Neural progenitor cell (in vitro differentiated cells): ENCODE results near the gene WIPF2.

ENCODE experiments used
- EZH2 ChIP-seq: fragments of 200-600 bp; sonication (generic); IDR thresholded peaks from 2 replicates; pipeline ENCODE4 v1.6.1; 2017; ENCODE audit warnings: antibody characterized with exemption, mild to moderate bottlenecking, moderate library complexity
- EZH2phosphoT487 ChIP-seq: fragments of 200-600 bp; sonication (generic); IDR thresholded peaks from 2 replicates; pipeline ENCODE4 v1.6.1; 2017; ENCODE audit warnings: antibody characterized with exemption
- TF ChIP-seq, protein P1 (sequence below): fragments of 200-600 bp; sonication (generic); IDR thresholded peaks from 2 replicates; pipeline ENCODE4 v1.5.1; 2017; ENCODE audit warnings: antibody characterized with exemption, mild to moderate bottlenecking

DNA sequence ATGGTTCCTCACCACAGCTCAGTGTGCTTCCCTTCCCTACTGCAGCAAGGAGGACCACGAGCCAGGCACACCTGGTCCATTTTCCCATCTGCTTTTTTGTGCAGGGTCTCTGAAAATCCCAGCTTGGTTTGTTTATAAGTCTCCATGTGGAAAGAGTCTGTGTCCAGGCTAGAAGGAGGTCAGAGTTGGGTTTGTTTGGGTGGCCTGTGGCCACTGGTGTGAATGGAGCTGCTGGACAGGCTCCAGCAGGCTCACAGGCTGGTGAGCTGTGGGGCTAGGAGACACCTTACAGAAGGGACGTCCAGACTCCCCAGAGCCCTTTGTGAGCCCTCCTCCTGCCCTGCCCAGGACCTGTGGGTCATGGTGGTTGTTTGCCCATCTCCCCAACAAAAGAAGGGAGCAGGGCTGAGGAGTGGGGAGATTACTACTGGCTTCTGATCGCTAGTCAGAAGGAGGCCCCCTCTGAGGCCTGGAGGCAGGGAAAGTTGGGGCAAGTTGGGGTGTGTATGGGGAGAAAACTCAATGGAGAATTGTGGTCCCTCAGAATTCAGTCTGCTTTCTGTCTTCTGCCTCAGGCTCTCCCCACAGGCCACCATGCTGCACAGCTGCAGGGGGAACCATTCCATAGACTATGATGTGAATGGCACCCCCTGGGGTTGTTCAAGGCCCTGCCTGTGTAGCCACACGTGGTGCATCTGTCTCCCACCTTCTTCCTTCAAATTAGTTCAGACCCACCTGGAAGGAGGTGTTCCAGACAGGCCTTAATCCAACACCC, 94.0 kb downstream of the WIPF2 start:
- TF ChIP-seq EZH2 (no peak), EZH2phosphoT487 (no peak)
- TF ChIP-seq, protein P1, sequence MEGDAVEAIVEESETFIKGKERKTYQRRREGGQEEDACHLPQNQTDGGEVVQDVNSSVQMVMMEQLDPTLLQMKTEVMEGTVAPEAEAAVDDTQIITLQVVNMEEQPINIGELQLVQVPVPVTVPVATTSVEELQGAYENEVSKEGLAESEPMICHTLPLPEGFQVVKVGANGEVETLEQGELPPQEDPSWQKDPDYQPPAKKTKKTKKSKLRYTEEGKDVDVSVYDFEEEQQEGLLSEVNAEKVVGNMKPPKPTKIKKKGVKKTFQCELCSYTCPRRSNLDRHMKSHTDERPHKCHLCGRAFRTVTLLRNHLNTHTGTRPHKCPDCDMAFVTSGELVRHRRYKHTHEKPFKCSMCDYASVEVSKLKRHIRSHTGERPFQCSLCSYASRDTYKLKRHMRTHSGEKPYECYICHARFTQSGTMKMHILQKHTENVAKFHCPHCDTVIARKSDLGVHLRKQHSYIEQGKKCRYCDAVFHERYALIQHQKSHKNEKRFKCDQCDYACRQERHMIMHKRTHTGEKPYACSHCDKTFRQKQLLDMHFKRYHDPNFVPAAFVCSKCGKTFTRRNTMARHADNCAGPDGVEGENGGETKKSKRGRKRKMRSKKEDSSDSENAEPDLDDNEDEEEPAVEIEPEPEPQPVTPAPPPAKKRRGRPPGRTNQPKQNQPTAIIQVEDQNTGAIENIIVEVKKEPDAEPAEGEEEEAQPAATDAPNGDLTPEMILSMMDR: no peak
